ENCODE data around the gene RAB40B. TPM values are rescaled to one million over a fixed set of nuclear protein-coding genes. Genes with fewer than 3 reads are reported as not detected.

Gene RAB40B
- total RNA-seq, 8 experiments from 2014 or later, result 4.4 to 9.0 (median 6.8) TPM

DNA sequence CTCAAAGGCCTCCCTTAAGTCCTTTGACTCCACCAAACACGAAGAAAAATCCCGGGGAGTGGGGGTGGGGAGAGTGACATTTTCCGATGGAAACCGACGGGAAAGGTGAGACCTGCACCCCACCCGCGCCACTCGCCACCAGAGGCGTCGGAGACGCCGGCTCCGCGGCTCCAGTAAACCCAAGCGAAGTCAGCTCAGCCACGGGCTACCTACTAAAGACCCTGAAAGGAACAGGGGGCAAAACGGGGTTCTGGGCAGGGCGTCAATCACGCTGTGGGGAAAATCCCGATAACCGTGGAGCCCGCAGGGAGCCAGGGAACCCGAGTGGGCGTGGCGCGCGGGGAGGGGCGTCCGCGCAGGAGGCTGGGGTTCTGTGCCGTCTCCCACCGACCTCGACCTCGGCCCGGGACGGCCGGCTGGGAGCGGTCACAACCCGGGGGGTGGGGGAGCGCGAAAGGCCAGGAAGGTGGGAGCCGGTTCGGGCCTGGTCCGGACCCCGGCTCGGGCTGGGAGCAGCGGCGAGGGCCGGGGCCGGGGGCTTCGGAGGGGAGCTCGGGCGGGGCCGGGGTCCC is 50.8 kb downstream of the RAB40B start:
- Histone ChIP-seq H3K27ac (peak overlapping the region; percentile 90 to 98), H3K4me3 (peak overlapping the region; percentile 48 to 100 (median 90)), H3K4me1 (replicated peaks in 1 of 2) (peaks cover 8 to 13% of the 10 kb centered on the region in 2 donors)
- in situ Hi-C loops (cut with MboI; ENCODE audit: low pct_unique_long_range_greater_than_20kb in 2 of 9, low sequenced_read_pairs in 9 of 9, unreplicated experiment in 9 of 9), result no loop called here
- ATAC-seq (replicated peaks in 6 of 8), result peak; percentile 34 to 57 (median 46)
- 0% methylated on average over 17 of the region's 54 CpGs; no CpG with 5 or more reads in 9 of the 10 experiments for WGBS, 10 experiments

DNA sequence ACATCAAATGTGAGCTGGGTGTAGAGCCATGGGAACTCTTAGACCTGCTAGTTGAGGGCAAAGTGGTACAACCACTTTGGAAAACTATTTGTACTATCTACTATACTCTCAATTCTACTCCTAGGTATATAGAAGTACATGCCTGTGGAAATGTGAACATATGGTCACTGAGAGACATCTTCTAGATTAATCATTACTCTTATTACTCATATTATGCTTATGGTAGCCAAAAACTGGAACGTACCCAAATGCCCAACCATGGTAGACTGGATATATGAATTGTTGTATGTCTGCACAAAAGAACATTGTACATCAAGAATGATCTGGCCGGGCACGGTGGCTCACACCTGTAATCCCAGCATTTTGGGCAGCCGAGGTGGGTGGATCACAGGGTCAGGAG is 53.0 kb downstream of the RAB40B start:
- no peak for ATAC-seq (replicated peaks in 6 of 8)
- in situ Hi-C loops (cut with MboI; ENCODE audit: low pct_unique_long_range_greater_than_20kb in 2 of 9, low sequenced_read_pairs in 9 of 9, unreplicated experiment in 9 of 9), result no loop called here
- no peak overlapping the region for H3K4me3 ChIP-seq
- H3K27ac ChIP-seq, result no peak overlapping the region
- 70 to 100% (median 88%) methylated on average over 1 to 3 of the region's 4 CpGs; no CpG with 5 or more reads in 4 of the 10 experiments for WGBS, 10 experiments
- peaks cover 8 to 13% of the 10 kb centered on the region in 2 donors for H3K4me1 ChIP-seq (replicated peaks in 1 of 2)

DNA sequence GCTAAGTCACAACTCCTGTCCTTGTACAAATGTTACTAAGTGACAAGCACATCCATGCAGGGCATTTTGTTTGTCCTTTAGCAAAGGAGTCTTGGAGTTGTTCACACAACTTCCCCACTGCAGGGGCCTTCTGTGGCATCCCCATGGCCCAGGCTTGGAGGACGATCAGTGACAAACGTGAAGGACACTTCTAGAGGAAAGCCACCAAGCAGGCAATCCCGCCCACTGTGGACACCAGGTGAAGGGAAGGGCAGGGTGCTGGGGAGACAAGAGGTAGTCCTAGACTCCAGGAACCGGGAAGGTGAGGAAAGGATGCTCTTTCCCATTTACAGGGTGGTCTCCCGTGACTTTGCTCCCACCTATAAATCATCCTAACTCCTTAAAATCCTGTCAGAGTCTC is 54.4 kb downstream of the RAB40B start:
- Histone ChIP-seq H3K4me1 (replicated peaks in 1 of 2) (peaks cover 8 to 12% of the 10 kb centered on the region in 2 donors), H3K4me3 (no peak overlapping the region), H3K27ac (no peak overlapping the region)
- in situ Hi-C loops (cut with MboI; ENCODE audit: low pct_unique_long_range_greater_than_20kb in 2 of 9, low sequenced_read_pairs in 9 of 9, unreplicated experiment in 9 of 9), result no loop called here
- 82 to 100% (median 89%) methylated on average over 1 to 3 of the region's 5 CpGs; no CpG with 5 or more reads in 5 of the 10 experiments for WGBS, 10 experiments
- ATAC-seq (replicated peaks in 6 of 8), result no peak

DNA sequence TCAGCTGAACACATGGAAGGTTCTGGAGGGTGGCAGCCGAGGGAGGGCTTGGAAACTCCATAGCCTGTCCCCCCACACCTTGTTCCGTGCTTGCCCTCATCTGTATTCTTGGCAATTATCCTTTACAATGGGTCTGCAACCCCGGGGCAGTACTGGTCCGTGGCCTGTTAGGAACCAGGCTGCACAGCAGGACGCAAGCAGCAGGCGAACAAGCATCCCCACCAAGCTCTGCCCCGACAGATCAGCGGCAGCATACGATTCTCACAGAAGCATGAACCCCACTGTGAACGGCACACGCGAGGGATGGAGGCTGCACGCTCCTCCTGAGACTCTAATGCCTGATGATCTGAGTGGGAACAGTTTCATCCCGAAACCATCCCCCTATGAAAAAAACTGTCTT is 56.5 kb downstream of the RAB40B start:
- WGBS, 10 experiments, result 80 to 100% (median 97%) methylated on average over 1 to 12 of the region's 14 CpGs
- Histone ChIP-seq H3K4me1 (replicated peaks in 1 of 2) (peaks cover 5 to 9% of the 10 kb centered on the region in 2 donors), H3K27ac (no peak overlapping the region), H3K4me3 (no peak overlapping the region)
- peak in 1 of 8 experiments; percentile 18 for ATAC-seq (replicated peaks in 6 of 8)
- in situ Hi-C loops (cut with MboI; ENCODE audit: low pct_unique_long_range_greater_than_20kb in 2 of 9, low sequenced_read_pairs in 9 of 9, unreplicated experiment in 9 of 9), result no loop called here

DNA sequence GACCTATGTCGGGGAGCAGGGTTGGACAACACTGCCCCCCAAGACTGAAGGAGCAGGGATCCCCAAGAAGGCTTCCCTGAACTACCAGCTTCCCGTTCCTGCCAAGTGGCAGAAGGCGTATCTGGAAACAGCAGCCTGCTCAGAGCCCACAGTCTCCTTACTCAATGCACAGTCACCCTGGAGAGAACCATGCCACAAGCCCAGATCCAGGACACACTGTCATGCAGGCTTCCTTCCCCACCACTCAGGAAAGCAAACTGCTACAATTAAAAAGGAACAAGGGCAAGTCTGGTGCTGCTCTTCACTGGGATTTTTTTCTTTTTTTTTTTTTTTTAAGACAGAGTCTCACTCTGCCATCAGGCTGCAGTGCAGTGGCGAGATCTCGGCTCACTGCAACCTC is 58.5 kb downstream of the RAB40B start:
- in situ Hi-C loops (cut with MboI; ENCODE audit: low pct_unique_long_range_greater_than_20kb in 2 of 9, low sequenced_read_pairs in 9 of 9, unreplicated experiment in 9 of 9), result no loop called here
- no peak for ATAC-seq (replicated peaks in 6 of 8)

DNA sequence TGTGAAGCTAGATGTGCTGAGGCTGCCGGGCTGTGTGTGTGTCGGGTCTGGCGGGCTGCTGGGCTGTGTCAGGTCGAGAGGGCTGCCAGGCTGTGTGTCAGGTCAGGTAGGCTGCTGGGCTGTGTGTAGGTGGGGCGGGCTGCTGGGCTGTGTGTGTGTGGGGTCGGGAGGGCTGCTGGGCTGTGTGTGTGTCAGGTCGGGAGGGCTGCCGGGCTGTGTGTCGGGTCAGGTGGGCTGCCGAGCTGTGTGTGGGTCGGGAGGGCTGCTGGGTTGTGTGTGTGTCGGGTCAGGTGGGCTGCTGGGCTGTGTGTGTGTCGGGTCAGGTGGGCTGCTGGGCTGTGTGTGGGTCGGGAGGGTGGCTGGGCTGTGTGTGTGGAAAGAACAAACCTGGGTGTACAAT is 58.9 kb downstream of the RAB40B start:
- in situ Hi-C loops (cut with MboI; ENCODE audit: low pct_unique_long_range_greater_than_20kb in 2 of 9, low sequenced_read_pairs in 9 of 9, unreplicated experiment in 9 of 9), result no loop called here
- no peaks in the 10 kb centered on the region for H3K4me1 ChIP-seq (replicated peaks in 1 of 2)
- H3K4me3 ChIP-seq, result no peak overlapping the region
- ATAC-seq (replicated peaks in 6 of 8), result peak in 5 of 8 experiments; percentile 9 to 42 (median 32)
- no peak overlapping the region for H3K27ac ChIP-seq
- 98 to 100% methylated on average over 1 to 9 of the region's 14 CpGs; no CpG with 5 or more reads in 8 of the 10 experiments for WGBS, 10 experiments

More for the DNA sequence above, 58.5 kb downstream of the RAB40B start:
- no peaks in the 10 kb centered on the region for H3K4me1 ChIP-seq (replicated peaks in 1 of 2)
- 83 to 100% (median 98%) methylated on average over 2 to 4 of the region's 5 CpGs; no CpG with 5 or more reads in 4 of the 10 experiments for WGBS, 10 experiments
- H3K4me3 ChIP-seq, result no peak overlapping the region
- H3K27ac ChIP-seq, result no peak overlapping the region

DNA sequence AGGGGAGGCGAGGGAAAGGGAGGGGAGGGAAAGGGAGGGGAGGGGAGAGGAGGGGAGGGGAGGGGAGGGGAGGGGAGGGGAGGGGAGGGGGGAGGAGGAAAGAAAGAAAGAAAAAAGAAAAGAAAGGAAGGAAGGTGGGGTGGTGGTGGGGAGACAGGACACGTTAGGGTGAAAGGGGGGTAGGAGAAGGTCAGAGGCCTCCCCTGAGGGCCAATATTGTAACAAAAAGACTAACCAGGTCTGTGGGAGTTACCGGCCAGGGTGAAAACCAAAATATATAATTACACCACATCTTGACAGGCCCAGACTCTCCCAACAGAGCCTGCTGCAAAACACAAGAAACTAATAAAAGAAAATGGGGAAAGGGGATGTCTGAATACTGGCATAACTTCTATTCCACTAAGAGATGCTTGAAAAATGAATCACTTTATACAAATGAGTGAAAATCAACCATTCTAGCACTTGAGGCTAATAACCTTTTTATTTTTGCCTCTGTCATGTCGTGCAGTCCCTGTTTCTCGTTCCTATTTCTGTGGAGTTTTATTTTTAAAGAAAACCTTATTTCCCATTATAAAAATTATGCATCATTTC is 60.2 kb downstream of the RAB40B start:
- 86 to 100% (median 100%) methylated on average over 1 to 2 of the region's 5 CpGs; no CpG with 5 or more reads in 3 of the 10 experiments for WGBS, 10 experiments
- in situ Hi-C loops (cut with MboI; ENCODE audit: low pct_unique_long_range_greater_than_20kb in 2 of 9, low sequenced_read_pairs in 9 of 9, unreplicated experiment in 9 of 9), result no loop called here
- Histone ChIP-seq H3K4me3 (no peak overlapping the region), H3K4me1 (replicated peaks in 1 of 2) (no peaks in the 10 kb centered on the region), H3K27ac (no peak overlapping the region)
- ATAC-seq (replicated peaks in 6 of 8), result no peak

DNA sequence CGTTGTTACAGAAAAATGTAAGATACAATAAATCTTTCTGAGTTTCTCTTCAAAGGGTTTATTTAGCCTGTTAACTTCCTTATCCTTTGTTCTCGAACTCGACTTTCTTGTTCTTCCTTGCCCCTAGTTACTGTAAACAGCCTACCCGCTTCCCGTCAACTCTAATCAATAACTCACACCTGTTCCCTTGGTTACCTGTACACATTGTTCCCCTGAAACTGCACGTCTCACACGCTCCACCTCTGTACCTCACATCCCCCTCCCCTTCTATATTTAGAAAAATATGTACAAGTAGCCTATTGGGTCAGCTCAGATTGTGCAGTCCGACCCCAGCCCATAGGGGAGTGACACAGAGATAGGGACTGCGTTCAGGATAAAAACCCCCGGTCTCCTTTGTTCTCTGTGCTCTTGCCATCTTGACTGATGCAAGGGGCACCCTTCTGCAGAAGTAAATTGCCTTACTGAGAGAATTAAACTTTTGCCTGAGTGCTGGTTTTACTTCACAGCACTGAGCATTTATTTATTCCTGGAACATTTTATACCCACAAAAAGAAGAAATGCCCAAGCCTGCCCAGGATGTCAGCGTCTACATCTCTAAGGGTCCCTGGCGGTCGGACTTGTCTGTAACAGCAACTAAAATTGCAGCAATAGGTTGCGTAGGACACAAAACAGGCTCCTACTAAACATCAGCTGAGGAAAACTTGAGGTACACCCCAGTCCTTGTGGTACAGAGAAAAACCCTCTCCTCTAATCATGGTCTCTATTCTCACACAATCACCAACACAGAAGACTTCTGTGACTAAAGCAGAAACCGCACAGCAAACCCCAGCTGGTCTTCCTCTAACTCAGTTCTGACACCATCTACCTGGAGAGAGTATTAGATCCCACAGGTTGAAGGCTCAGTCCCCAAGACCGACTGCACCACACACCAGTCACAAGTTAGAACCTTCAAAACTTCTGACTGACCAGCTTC is 61.6 kb downstream of the RAB40B start:
- Histone ChIP-seq H3K4me3 (no peak overlapping the region), H3K27ac (no peak overlapping the region), H3K4me1 (replicated peaks in 1 of 2) (no peaks in the 10 kb centered on the region)
- peak in 1 of 8 experiments; percentile 42 for ATAC-seq (replicated peaks in 6 of 8)
- in situ Hi-C loops (cut with MboI; ENCODE audit: low pct_unique_long_range_greater_than_20kb in 2 of 9, low sequenced_read_pairs in 9 of 9, unreplicated experiment in 9 of 9), result no loop called here
- WGBS, 10 experiments, result 67 to 100% (median 83%) methylated on average over 1 to 12 of the region's 16 CpGs

DNA sequence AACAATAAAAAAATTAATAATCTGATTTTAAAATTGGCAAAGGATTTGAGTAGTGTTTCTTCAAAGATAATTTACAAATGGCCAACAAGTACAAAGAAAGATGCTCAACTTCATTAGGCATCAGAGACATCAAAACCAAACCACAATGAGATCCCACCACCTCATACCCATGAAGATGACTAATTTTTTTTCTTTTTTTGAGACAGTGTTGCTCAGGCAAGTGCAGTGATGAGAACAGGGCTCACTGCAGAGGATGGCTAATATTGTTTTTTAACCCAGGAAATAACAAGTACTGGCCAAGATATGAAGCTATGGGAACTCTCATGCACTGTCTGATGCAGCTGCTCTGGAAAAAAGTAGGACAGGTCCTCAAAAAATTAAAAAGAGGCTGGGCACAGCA is 65.2 kb downstream of the RAB40B start:
- in situ Hi-C loops (cut with MboI; ENCODE audit: low pct_unique_long_range_greater_than_20kb in 2 of 9, low sequenced_read_pairs in 9 of 9, unreplicated experiment in 9 of 9), result no loop called here
- no peak overlapping the region for H3K4me3 ChIP-seq
- no peak overlapping the region for H3K27ac ChIP-seq
- no peaks in the 10 kb centered on the region for H3K4me1 ChIP-seq (replicated peaks in 1 of 2)
- ATAC-seq (replicated peaks in 6 of 8), result no peak

DNA sequence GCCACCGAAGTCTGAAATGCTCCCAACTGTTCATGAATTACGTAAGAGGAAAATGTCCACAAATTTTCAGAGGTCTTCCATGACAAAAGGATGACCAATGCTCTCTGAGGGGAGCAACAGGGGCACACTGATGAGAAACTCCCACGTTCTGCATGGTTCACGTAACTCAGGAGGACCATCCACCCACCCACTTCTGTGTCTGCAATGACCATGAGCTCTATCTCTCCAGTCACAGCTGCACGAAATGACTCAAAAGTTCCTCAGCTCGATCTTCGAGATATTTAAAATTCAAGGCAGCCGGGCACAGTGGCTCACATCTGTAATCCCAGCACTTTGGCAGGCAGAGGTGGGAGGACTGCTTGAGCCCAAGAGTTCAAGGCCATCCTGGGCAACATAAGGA is 66.0 kb downstream of the RAB40B start:
- WGBS, 10 experiments, result 67 to 100% (median 95%) methylated on average over 2 to 8 of the region's 8 CpGs; no CpG with 5 or more reads in 3 of the 10 experiments
- ATAC-seq (replicated peaks in 6 of 8), result no peak
- H3K4me3 ChIP-seq, result no peak overlapping the region
- no peak overlapping the region for H3K27ac ChIP-seq
- in situ Hi-C loops (cut with MboI; ENCODE audit: low pct_unique_long_range_greater_than_20kb in 2 of 9, low sequenced_read_pairs in 9 of 9, unreplicated experiment in 9 of 9), result no loop called here
- H3K4me1 ChIP-seq (replicated peaks in 1 of 2), result no peaks in the 10 kb centered on the region

DNA sequence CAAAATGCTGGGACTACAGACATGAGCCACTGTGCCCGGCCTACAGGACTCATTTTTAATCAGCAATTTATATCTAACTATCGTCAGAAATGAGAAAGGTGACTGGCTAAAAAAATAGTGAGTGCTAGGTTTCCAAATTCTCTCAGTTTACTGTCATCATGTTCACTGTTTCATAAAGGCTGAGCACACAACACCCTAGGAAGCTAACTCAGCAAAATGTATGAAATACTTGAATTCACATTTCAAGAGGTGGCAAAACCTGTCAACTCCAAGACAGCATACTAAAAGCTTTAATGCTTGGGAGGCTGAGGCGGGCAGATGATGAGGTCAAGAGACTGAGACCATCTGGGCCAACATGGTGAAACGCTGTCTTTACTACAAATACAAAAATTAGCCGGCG is 67.0 kb downstream of the RAB40B start:
- Histone ChIP-seq H3K4me1 (replicated peaks in 1 of 2) (no peaks in the 10 kb centered on the region), H3K4me3 (no peak overlapping the region), H3K27ac (no peak overlapping the region)
- in situ Hi-C loops (cut with MboI; ENCODE audit: low pct_unique_long_range_greater_than_20kb in 2 of 9, low sequenced_read_pairs in 9 of 9, unreplicated experiment in 9 of 9), result no loop called here
- ATAC-seq (replicated peaks in 6 of 8), result no peak
- 50 to 100% (median 80%) methylated on average over 1 to 5 of the region's 6 CpGs; no CpG with 5 or more reads in 1 of the 10 experiments for WGBS, 10 experiments

DNA sequence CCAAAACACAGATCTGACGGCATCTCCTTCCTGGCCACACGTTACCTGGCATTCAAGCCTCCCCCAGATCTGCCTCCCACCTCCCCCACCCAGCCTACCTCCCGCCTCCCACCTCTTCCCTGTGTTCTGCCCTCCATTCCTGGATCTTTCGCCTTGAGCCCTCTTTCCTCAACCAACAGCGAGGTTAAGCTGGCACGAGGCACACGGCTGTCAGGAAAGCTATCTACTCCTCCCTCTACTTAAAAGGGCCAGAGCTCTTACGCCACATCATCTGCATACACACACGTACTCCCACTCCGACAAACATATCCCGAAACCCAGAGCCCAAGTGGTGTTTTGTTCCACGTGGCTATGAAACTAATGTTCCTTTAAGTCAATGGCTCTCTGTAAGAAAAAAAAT is 68.3 kb downstream of the RAB40B start:
- H3K27ac ChIP-seq, result no peak overlapping the region
- in situ Hi-C loops (cut with MboI; ENCODE audit: low pct_unique_long_range_greater_than_20kb in 2 of 9, low sequenced_read_pairs in 9 of 9, unreplicated experiment in 9 of 9), result no loop called here
- ATAC-seq (replicated peaks in 6 of 8), result no peak
- no peaks in the 10 kb centered on the region for H3K4me1 ChIP-seq (replicated peaks in 1 of 2)
- no peak overlapping the region for H3K4me3 ChIP-seq
- WGBS, 10 experiments, result 80 to 100% (median 80%) methylated on average over 1 to 4 of the region's 12 CpGs; no CpG with 5 or more reads in 7 of the 10 experiments

DNA sequence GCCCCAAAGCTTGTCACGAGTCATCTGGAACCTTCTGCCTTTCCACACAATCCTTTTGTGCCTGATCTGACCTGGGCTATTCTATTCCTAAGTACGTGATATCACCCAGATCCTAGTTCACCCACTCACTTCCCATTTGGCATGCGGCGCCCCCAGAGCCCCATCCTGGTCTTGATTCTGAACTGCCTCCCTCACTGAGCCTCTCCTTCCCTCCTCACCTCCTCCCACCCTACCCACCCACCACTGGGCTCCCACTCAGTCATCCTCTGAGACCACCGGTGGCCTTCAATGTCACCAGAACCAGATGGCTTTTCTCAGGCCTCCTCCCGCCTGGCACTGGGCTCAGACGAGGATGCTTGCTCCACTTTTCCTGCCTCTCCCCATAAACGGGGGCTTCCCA is 68.8 kb downstream of the RAB40B start:
- no peak overlapping the region for H3K27ac ChIP-seq
- H3K4me1 ChIP-seq (replicated peaks in 1 of 2), result no peaks in the 10 kb centered on the region
- WGBS, 10 experiments, result 91 to 100% (median 100%) methylated on average over 1 to 4 of the region's 8 CpGs; no CpG with 5 or more reads in 3 of the 10 experiments
- in situ Hi-C loops (cut with MboI; ENCODE audit: low pct_unique_long_range_greater_than_20kb in 2 of 9, low sequenced_read_pairs in 9 of 9, unreplicated experiment in 9 of 9), result no loop called here
- no peak overlapping the region for H3K4me3 ChIP-seq
- no peak for ATAC-seq (replicated peaks in 6 of 8)
